Spleen (tissue), 7 donors: ENCODE results near the gene TMEM163.

Source experiments
- CTCF ChIP-seq, 11 experiments: fragments of 200-600 bp in 7 of 11; fragments of 450-650 bp in 4 of 11; sonication (generic) in 4 of 11; IDR thresholded peaks in 8 of 11; conservative IDR thresholded peaks in 3 of 11; 1 replicate in 7 of 11; 2 replicates in 4 of 11; pipeline versions ENCODE4 v1.4.0 to v1.8.0; 2016 to 2021; ENCODE audit warnings: antibody characterized with exemption in 11 of 11, inconsistent platforms in 4 of 11, mild to moderate bottlenecking in 1 of 11
- POLR2A ChIP-seq, 3 donors: fragments of 450-650 bp; IDR thresholded peaks; one replicate each; pipeline ENCODE4 v1.5.1; 2017; ENCODE audit warnings: antibody characterized with exemption in 3 of 3, mild to moderate bottlenecking in 1 of 3
- POLR2AphosphoS5 ChIP-seq, 3 donors: sonication (generic); formaldehyde crosslinking; IDR thresholded peaks; one replicate each; pipeline ENCODE4 v1.5.1; 2017; ENCODE audit warnings: antibody characterized with exemption in 3 of 3
- donor health status: DM: no; HTN: no; CAD: no; lungs with moderate emphysema.
- donor health status: DM: no; HTN: no; CAD: no.
- donor health status: DM: no; HTN: no; CAD: no.

GRCh38 chr2:134716721-134717243 is 2.0 kb downstream of the TMEM163 start:
- TF ChIP-seq POLR2A (IDR thresholded peaks at IDR 0.05), result no peak
- TF ChIP-seq CTCF (IDR thresholded peaks at IDR 0.05 in 8 of 11, conservative IDR thresholded peaks at IDR 0.05 in 3 of 11), result no peak
- no peak for TF ChIP-seq POLR2AphosphoS5 (IDR thresholded peaks at IDR 0.05)
